ENCODE measurements around the gene CLDND2. TPM values are rescaled to one million over a fixed set of nuclear protein-coding genes. Genes with fewer than 3 reads are reported as not detected.
"Not testable (repeated sequence)": the region's sequence is repeated elsewhere in the genome, so short reads cannot be mapped to it uniquely, and the experiment has no call there.

CLDND2 gene, protein sequence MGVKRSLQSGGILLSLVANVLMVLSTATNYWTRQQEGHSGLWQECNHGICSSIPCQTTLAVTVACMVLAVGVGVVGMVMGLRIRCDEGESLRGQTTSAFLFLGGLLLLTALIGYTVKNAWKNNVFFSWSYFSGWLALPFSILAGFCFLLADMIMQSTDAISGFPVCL
- total RNA-seq = 5.1 and 5.7 TPM in 2 replicates

DNA sequence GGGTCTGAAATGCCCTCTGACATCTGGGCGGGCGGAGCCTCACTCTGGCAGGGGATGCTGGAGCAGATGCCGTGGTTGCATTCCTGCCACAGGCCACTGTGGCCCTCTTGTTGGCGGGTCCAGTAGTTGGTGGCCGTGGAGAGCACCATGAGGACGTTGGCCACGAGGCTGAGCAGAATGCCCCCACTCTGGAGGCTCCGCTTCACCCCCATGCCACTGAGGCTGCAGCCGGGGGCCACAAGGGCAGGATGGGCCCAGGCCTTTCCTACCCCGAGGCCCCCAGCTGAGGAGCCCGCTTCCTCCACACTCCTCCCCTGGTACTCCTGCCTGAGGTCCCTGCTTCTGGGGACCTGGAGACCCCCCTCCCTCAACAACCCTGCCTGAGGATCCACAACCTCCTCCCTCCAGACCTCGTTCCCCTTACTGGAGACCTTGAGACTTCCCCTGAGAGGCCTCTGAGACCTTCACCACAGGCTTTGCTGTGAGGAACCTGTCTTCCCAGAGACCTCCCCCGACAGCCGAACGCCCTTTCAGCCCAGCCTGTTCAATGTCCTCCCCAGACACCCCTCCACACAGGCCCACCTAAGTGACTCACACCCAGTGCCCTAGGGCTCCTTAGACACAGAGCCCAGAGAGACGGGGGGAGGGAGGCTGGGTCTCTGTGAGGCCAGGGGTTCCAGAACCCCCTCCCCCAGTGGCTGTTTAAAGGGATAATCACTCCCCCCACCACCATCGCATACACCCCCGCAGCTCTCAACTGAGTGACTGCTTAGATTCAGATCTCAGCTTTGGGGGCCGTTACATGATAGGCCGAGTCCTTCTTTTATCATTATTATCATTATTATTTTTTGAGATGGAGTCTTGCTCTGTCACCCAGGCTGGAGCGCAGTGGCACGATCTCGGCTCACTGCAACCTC lies at the start of gene CLDND2:
TSS of gene CLDND2 (minus strand) at position 638 of the 917 bp plus-strand sequence. CDS start at position 212, 426 bp downstream.
- intact Hi-C loops (cut with micrococcal nuclease) = no loop called here

DNA sequence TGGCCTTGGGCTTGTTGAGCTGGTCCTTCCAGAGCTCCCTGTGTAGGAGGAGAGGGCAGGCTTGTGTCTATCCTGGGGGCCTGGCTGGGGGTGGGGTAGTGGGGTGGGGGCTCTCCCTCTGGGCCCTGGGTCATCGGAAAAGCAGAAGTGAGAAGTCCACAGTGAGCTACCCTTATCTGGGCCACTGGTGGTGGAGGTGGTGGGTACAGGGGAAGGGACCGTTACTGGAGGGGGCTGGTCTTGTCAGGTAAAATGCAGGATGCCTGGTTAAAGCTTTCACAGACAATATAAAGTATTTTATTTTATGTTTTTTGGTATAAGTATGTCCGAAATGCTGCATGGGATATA lies 49.0 kb upstream of the CLDND2 start:
- intact Hi-C loops (cut with micrococcal nuclease) = no loop called here

DNA sequence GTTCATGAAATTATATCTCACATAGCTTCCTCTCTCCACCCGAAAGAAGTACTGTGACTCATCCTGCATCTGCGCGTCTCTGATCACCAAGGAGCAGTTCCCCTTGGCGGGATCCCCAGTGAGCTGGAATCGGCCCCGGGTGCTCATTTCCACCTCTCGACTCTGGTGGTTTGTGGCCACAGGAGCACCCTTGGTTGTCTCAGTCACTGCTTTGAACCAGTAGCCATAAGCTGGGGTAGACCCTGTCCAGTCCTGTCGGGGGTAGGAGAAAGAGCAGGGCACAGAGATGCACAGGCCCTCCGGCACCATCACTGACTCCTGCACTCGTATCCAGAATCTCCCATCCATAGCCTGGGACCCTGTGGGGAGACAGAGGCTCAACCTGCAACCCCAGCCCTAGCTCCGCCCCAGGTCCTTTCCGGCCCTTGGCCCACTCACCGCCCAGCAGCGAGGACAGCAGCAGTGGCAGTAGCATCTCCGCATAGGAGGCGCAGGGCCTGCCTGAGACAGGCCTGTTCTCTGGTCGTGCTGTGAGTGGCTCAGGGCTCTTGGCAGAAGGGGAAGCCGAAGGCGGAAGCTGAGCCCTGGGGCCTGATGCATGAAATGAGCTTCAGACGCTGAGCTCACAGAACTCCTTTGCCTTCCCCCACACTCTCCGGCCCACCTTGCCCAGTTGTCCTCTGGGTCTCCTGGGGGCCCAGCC lies 48.5 kb upstream of the CLDND2 start, which contains the start of gene SIGLEC10:
TSS of gene SIGLEC10 (minus strand) at position 536 of the 703 bp plus-strand sequence. CDS start at position 475, 61 bp downstream.
- intact Hi-C loops (cut with micrococcal nuclease) = no loop called here

DNA sequence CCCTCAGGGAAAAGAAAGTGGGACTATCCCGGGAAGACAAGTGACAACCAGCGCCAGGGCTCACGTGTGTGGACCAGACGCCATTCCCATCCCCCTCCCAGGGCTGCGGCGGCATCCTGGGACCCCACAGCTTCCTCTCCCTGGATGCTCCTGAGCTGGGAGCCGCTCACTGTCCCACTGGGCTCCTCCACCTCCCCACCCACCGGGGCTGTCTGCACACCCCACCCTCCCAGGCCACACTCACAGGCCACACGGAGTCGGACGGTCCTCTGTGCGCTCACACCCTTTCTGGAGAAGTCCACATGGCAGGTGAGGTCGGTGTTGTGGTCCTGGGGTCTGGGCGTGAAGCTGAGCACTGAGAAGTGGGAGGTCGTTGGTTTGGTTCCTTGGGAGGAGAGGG lies 47.6 kb upstream of the CLDND2 start:
- intact Hi-C loops (cut with micrococcal nuclease) = not testable (repeated sequence)

DNA sequence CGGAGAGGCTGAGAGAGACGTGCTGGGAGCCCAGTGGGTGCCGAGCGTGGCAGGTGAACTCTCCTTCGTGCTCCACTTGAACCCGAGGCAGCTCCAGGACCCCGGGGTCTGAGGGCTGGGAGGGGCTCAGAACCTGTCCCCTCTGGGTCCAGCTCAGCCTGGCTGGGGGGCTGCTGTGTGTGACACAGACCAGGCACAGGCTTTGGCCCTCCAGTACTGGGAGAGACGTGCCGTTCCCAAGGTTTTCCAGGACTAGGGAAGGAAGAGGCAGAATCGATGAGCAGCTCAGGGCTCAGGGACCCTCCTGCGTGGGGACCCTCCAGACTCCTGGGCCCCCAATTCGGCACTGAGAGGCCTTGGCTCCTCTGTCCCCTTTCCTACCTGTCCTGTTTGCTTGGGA lies 46.4 kb upstream of the CLDND2 start:
- intact Hi-C loops (cut with micrococcal nuclease) = no loop called here

DNA sequence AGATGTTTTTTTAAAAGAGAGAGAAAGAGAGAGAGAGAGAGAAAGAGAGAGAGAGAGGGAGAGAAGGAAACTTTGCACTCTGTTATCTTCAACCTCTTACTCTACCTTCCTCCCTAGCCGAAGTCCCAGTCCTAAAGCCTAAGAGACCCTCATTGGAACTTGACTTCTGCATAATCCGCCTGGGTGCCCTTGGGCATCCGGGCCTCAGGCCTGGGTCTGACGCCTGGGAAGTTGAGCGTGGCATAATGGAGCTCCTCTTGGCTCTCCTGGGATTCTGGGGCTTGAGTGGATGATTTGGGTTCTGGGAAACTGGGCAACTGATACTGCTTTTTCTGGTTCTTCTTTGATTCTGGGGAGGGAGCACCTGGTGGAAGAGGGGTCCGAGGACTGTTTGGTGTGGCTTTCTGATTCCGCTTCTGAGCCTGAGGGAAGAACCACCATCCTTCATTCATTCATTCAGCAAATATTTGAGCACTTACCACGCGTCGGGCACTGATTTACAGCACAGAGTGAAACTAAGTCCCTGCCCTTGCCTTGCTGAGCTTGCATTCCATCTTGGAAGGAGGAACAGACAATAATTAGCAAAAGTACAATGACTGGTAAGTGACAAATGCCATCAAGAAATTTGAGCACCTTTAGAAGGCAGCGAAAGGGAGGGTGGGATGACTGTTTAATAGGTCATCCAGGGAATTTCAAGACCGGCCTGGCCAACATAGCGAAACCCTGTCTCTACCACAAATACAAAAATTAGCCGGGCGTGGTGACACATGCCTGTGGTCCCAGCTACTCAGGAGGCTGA lies 42.3 kb upstream of the CLDND2 start:
- intact Hi-C loops (cut with micrococcal nuclease) = no loop called here

DNA sequence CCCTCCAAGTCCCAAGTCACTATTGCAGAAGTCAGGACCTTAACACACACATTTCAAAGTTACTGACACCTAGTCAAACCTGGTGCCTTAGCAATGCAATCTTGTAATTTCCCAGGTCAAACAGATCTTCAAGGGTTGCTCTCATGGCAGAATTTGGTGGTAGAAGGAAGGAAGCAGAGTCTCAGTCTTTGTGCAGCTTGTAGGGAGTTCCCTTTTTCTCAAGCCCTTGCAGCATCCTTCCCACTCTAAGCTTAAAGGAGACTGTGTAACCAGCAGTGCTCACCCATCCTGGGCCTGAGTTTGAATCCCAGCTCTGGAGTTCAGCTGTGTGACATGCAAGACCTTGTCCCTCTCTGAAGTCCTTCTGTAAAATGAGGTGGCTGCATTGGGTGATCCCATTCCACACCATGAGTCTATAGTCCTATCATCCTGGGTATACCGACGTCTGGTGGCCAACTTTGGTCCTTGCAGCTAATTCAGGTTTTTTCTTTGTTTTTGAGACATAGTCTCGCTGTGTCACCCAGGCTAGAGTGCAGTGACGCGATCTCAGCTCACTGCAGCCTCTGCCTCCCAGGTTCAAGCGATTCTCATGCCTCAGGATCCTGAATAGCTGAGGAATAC lies 38.8 kb upstream of the CLDND2 start:
- intact Hi-C loops (cut with micrococcal nuclease) = loop anchor here (2.0 kb wide), 1 partner anchor 69 kb away; no protein-coding TSS in a partner anchor

DNA sequence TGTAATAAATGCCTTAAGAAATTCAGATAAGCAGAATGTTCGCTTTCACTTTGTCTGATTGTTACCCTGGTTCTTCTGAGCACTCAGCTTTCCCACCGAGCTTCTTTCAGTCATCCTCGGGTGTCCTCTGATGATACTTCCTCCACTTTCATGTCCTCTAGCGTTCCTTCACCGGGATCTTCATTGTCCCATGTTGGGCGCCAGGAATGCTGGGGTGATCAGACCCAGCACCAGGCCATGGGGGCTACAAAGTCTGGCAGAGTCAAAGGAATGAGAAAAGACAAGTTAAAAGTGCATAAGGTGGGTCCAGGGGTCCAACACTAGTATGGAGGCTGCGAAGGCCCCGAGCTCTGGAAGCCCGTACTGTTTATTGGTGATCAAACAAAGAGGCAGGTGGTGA lies 33.3 kb upstream of the CLDND2 start:
- intact Hi-C loops (cut with micrococcal nuclease) = no loop called here

DNA sequence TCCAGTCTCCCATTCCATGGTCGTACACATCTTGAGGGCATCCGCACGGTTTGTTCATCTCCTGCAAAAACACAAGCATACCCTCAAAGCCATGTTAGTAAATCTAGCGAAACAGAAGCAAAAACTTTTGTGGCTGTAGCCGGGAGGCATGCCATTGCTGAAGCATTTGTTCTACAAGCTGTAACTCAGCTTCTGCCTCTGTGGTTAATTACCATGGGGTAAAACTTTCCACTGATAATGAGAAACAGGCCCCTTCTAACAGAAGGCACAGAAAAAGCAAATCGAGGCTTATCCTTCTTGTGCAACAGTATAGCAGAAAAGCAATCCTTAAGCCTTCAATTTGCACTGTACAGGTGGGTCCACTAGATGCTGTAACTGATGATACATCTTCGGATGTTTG lies 31.1 kb upstream of the CLDND2 start:
- intact Hi-C loops (cut with micrococcal nuclease) = not testable (repeated sequence)

DNA sequence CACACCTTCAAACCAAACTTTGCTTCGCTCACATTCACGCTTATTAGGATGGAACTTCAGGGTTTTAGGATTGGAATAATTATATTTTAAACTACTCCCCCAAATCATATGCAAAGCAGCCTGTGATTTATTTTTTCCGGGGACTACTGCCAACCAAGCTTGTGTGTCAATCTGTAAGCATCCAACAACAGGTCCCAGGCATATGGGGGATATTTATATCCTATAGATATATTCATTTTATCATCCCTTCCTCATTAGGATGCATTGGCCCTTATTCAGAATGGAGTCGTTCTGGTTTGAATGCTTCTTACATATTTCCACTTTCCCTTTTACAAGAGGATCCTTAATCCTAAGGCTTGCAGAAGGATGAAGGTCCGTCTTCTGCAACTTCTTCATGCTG lies 30.4 kb upstream of the CLDND2 start:
- intact Hi-C loops (cut with micrococcal nuclease) = no loop called here

DNA sequence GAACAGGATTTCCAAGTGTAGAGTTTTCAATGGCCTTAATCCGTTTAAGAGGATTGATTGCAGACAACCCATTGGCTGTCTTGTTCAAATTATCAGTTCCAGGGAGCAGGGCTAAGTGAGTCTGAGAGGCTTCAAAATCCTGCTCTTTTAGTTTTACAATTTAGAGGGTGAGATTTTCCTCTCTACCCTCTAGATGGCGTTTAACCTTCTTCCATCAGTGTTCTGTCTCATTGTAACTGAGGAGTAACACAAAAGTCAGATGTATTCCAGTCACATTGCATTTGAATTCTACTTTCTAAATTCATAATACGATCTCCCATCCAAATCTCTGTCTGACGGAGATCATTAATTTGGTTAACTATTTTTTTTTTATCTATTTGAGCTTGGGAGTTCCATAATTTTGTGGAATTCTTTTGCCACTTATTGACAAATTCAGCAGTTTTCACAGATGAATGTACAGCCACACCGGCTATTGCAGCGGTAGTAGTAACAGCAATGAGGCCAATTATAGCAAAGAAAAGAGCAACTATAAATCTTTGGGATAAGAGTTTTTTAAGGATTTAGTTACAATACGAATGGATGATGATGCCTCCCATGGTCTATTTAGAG lies 29.4 kb upstream of the CLDND2 start:
- intact Hi-C loops (cut with micrococcal nuclease) = no loop called here

DNA sequence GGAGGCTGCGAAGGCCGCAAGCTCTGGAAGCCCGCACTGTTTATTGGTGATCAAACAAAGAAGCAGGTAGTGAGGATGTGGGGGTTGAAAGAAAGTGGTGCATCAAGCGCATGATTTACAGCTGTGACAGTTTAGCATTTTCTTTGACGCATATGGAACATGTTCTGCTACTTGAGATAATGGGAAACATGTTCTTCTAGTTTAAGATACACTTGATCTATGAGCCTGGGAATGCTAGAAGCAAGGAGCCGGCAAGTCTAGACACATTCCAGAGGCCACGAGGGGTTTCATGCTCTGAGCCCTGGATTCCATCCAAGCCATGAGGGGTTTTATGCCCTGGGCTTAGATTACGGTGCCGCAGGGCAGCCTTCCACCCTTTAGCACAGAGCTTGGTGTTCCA lies 28.6 kb upstream of the CLDND2 start:
- intact Hi-C loops (cut with micrococcal nuclease) = not testable (repeated sequence)

DNA sequence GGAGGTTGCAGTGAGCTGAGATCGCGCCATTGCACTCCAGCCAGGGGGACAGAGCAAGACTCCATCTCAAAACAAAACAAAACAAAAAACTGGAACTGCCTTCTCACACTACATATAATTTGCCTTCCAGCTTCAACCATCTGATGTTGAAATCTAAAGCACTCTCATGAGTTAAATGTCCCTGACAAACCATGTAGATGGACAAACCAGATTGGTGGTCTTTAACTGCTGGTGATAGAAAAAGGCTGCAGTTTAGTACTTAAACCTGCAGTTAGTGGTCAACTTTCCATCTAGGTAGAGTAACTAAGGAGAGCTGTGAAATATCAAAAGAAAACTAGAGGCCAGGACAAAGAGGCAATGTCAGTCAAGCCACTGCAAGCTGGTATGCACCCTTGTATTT lies 27.4 kb upstream of the CLDND2 start:
- intact Hi-C loops (cut with micrococcal nuclease) = no loop called here

DNA sequence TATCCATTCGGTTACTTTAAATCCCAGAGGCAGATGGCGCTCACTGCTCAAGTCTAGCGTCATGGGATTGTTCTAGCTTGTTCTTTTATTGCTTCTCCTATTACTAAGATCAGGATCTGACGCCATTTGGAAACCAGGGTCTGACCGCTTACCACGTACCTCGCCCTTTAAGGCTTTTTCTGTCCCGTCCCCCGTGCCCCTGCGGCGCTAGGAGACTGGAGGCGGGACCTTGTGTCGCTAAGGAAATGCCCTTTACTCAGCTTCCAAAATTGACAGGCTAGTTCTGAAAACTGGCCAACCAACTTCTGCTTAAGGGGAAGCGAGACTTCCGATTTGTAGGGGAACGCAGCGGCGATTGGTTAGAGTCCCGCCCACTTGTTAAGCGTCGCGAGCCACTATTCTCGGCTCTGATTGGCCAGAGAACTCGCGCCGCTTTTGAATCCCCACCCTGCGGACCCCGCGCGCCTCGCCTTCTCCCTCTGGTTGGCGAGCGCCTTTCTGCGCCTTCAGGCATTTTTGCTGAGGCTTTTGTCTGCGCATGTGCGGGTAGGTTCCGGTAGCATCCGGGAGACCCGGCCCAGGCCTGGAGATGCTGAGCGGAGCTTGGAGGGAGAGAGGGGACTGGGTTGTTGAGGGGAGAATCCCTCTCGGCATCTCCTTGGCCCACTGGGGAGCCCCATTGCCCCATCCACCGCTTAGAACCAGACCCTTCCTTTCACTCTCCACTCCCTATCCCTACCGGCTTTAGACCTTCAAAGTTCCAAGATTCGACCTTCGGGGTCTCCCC lies 25.4 kb upstream of the CLDND2 start:
- intact Hi-C loops (cut with micrococcal nuclease) = loop anchor here (1.0 kb wide), 3 partner anchors 27 to 55 kb away; no protein-coding TSS in a partner anchor

DNA sequence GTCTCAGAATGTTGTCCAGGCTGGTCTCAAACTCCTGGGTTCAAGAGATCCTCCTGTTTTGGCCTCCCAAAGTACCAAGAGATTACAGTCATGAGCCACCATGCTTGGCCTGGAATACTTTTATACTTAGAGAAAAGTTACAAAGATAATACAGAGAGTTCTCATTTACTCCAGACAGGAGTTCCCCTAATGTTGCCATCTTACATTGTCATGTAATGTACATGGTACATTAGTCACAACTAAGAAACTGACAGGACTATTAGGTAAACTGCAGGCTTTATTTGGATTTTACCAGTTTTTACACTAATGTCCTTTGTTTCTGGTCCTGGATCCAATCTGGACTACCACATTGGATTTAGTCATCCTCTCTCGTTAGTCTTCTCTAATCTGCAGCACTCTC lies 23.9 kb upstream of the CLDND2 start:
- intact Hi-C loops (cut with micrococcal nuclease) = no loop called here

DNA sequence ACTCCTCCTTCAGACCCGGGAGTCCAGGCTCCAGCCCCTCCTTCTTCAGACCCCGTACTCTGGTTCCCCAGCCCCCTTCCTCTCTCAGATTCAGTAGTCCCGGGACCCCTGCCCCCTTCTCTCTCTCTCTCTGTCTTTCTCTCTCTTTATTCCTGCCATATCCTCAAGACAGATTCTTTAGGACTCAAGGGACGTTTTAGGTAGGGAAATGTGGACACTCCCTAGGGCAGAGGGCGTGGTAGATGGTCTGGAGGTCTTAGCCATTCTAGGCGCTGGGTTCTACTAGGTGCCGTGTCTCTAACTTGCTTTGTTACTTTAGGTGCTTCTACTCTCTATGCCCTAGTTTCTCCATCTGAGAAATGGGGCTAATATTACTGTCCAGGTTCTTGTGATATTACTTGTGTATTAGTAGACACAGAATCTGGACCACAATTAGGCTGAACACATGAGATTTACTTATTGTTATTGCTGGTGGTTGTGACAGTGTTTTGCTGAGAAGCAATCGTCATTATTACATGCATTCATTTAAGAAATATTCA lies 22.3 kb upstream of the CLDND2 start:
- intact Hi-C loops (cut with micrococcal nuclease) = no loop called here

DNA sequence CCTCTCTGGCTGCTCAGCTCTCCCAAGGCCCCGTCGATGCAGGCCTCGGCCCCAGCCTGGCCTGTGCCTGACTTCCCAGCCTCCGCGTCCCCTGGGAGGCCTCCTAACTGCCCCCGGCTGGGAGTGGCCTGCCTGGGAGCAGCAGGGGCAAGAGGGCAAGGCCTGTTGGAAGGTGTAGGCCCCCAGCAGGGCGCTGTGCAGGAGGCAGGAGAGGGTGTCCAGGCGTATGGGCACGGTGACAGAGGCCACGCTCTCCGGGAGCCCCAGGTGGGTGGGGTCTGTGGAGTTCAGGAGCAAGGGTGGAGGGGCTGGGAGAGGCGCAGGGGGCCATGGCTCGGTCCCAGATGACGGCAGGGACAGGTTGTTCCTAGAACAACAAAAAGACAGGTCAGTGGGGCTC lies 20.3 kb upstream of the CLDND2 start:
- intact Hi-C loops (cut with micrococcal nuclease) = no loop called here

DNA sequence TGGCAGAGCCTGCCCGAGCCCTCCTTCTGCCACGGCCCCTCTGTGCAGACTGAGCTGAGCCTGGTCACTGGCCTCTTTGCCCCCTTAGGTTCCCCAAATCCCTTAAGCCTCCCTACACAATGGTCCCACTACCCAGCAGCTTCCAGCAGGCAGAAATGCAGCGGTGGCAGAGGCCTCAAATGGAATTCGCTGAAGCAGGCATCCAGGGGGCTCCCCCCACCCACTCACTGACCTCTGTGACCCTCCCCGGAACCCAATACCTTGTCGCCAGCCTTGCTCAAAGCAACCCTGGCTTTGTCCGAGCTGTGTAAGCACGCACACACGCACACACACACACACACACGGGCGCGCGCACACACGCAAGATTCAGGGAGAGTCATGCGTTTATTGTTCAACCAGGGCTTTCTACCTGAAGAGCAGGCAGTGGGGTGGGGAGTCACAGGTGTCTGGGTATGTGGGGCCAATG lies 19.2 kb upstream of the CLDND2 start, which contains the start of gene LIM2:
TSS of gene LIM2 (minus strand) at position 51 of the 466 bp plus-strand sequence. CDS start 531 bp downstream, outside the sequence.
- intact Hi-C loops (cut with micrococcal nuclease) = no loop called here

Data from T-helper 2 cell treated with Interferon-gamma antibody and Interleukin-4, amounts not matched to agents 100 ng/mL and 5 ng/mL, for 36 hours (primary cell).